NCI-H2196 treated with DMSO at 0.1 percent for 48 hours (cell line): ENCODE measurements around the gene LRRC4.

ENCODE experiments used
- DNase-seq: peaks from one replicate; lab custom pipeline; 2025; ENCODE audit not compliant: unreplicated experiment; lab: John Stamatoyannopoulos, UW

Gene LRRC4

DNA sequence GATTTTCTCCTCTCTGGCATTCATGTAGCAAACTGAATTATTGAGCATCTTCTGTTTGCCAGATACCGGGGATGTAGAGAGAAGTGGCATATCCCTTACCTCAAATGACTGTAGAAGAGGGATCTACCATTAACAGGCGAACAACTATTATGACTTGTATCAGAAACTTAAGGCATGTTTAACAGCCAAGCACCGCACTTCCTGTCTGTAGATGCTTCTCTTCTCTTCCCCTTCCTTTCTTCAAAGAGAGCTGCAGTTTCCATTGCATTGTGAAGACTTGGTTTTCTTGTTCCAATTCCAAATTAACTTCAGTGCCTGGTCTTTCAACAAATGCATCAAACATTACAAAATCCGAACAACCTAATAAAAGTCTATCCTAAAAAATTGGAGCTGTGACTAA is 49.3 kb downstream of the LRRC4 start:
- no peak for DNase-seq

- no peak for DNase-seq
Measured at GRCh38 chr7:127980901-127981300, 50.3 kb downstream of the LRRC4 start.

DNA sequence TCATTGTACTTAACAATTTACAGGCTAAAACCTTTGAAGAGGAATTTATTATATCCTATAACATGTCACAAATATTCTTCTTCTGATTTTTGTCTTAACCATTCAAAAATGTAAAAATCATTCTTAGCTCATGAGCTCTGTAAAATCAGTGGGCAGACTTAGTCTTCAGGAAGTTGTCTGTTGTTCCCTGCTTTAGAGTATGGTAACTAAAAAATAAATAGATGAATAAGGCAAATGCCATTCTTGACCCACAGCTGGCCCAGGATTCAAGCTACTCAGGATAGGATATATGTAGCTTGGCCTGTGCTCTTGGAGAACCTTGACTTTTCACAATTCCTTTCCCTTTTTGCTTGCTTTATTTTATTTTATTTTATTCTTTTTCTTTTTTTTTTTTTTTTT is 51.5 kb downstream of the LRRC4 start:
- DNase-seq = no peak

DNA sequence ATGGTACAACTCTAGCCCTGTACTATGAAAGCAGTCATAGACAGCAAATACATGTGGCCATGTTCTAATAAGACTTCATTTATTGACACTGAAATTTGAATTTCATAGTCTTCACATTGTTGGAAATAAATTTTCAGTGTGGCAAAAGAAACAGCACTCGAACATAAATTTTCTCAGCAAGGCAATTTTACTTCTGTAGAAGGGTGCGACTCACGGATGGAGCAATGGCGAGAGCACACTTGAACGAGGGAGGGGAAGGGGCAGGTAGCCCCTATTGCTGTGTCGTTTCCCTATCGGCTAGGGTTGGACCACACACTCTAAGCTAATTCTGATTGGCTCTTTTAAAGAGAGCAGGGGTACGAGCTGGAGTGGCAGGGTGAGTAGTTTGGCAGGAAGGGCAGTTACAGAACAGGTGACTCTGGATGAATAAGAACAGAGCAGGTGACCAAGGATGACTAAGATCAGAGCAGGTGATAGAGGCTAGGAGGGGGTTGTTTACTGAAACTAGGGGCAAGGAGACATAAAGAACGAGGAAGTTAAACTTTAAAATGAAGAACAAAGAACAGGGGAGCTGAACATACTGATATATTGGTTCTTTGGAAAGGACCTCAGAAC is 52.0 kb downstream of the LRRC4 start:
- no peak for DNase-seq

GRCh38 chr7:127978421-127978820 is 52.8 kb downstream of the LRRC4 start:
- no peak for DNase-seq
